Kasumi-1 (cell line): ENCODE measurements around the gene ZBTB8A.
"Not testable (repeated sequence)": the region's sequence is repeated elsewhere in the genome, so short reads cannot be mapped to it uniquely, and the experiment has no call there.

ENCODE experiments used
- DNase-seq, 2 experiments: peaks; one replicate each; lab custom pipeline; 2025; lab: John Stamatoyannopoulos, UW

ZBTB8A gene

GRCh38 chr1:32619701-32620485 lies 80.7 kb downstream of the ZBTB8A start:
- peak; percentile 42 to 73 for DNase-seq

- no peak for DNase-seq
Observed at GRCh38 chr1:32622205-32622604, 83.0 kb downstream of the ZBTB8A start.

GRCh38 chr1:32622806-32623681 lies 83.8 kb downstream of the ZBTB8A start:
- DNase-seq, result no peak

GRCh38 chr1:32623775-32624174 lies 84.5 kb downstream of the ZBTB8A start:
- DNase-seq, result no peak

- DNase-seq, result no peak
Observed at GRCh38 chr1:32626176-32626575, 86.9 kb downstream of the ZBTB8A start.

- DNase-seq, result no peak
Observed at GRCh38 chr1:32627596-32628162, 88.5 kb downstream of the ZBTB8A start.

- not testable (repeated sequence) for DNase-seq
Observed at GRCh38 chr1:32630173-32630572, 90.9 kb downstream of the ZBTB8A start.

- no peak for DNase-seq
Observed at GRCh38 chr1:32632829-32633228, 93.6 kb downstream of the ZBTB8A start.

GRCh38 chr1:32635508-32636277 lies 96.5 kb downstream of the ZBTB8A start:
- no peak for DNase-seq

GRCh38 chr1:32636914-32637645 lies 97.9 kb downstream of the ZBTB8A start:
- no peak for DNase-seq

GRCh38 chr1:32639489-32640075 lies 100.4 kb downstream of the ZBTB8A start:
- DNase-seq, result no peak

GRCh38 chr1:32642292-32642827 lies 103.1 kb downstream of the ZBTB8A start:
- DNase-seq, result not testable (repeated sequence)

- no peak for DNase-seq
Observed at GRCh38 chr1:32644426-32644825, 105.2 kb downstream of the ZBTB8A start.

GRCh38 chr1:32647308-32648134 lies 108.3 kb downstream of the ZBTB8A start:
- DNase-seq, result no peak

- DNase-seq, result peak; percentile 98
Observed at GRCh38 chr1:32650248-32650751, 111.1 kb downstream of the ZBTB8A start, which contains the start of gene ZBTB8OS. Gene ZBTB8OS (minus strand): TSS chr1:32650550. CDS start chr1:32650529, 21 bp downstream.

GRCh38 chr1:32650752-32651460 lies 111.7 kb downstream of the ZBTB8A start, which contains the start of gene RBBP4:
Gene RBBP4 (plus strand): TSS chr1:32651208. CDS start chr1:32651307, 99 bp downstream.
- peak; percentile 95 for DNase-seq

GRCh38 chr1:32651461-32652073 lies 112.3 kb downstream of the ZBTB8A start:
- DNase-seq, result peak in 1 of 2 experiments; percentile 52
